ENCODE results near the gene IFNAR1. TPM values are rescaled to one million over a fixed set of nuclear protein-coding genes. Genes with fewer than 3 reads are reported as not detected.

Gene IFNAR1
- total RNA-seq, 1 donor from 2014 or later: 20.4 TPM

GRCh38 chr21:33392284-33392985, 67.7 kb downstream of the IFNAR1 start:
- H3K4me1 ChIP-seq: peaks cover 9% of the 10 kb centered on the region
- H3K36me3 ChIP-seq: no peaks in the 10 kb centered on the region
- intact Hi-C loops (cut with DNase I): no loop called here
- no peak overlapping the region for H3K27ac ChIP-seq
- TF ChIP-seq CTCF (IDR thresholded peaks at IDR 0.05) (no peak), POLR2A (IDR thresholded peaks at IDR 0.05) (no peak), POLR2AphosphoS5 (IDR thresholded peaks at IDR 0.05; ENCODE audit: insufficient read depth in 1 of 2, low read depth in 1 of 2) (no peak)
- H3K27me3 ChIP-seq: no peaks in the 10 kb centered on the region
- H3K4me3 ChIP-seq: no peak overlapping the region
- DNase-seq (ENCODE audit: extremely low spot score in 2 of 2): no peak
- H3K9me3 ChIP-seq: no peaks in the 10 kb centered on the region

DNA sequence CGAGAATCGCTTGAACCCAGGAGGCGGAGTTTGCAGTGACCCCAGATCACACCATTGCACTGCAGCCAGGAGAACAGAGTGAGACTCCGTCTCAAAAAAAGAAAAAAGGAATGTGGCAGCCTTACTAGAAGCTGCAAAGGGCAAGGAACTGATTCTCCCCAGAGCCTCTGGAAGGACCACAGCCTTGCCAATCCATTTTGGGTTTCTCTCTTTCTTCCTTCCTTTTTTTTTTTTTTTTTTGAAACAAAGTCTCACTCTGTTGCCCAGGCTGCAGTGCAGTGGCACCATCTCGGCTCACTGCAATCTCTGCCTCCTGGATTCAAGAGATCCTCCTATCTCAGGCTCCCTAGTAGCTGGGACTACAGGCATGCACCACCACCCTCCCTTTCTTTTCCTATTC, 68.6 kb downstream of the IFNAR1 start:
- no peak for DNase-seq (ENCODE audit: extremely low spot score in 2 of 2)
- no peaks in the 10 kb centered on the region for H3K36me3 ChIP-seq
- no peak overlapping the region for H3K4me3 ChIP-seq
- intact Hi-C loops (cut with DNase I): no loop called here
- no peak overlapping the region for H3K27ac ChIP-seq
- no peaks in the 10 kb centered on the region for H3K9me3 ChIP-seq
- H3K27me3 ChIP-seq: no peaks in the 10 kb centered on the region
- no peak for TF ChIP-seq POLR2A (IDR thresholded peaks at IDR 0.05)
- peaks cover 9% of the 10 kb centered on the region for H3K4me1 ChIP-seq

- intact Hi-C loops (cut with DNase I): no loop called here
- no peaks in the 10 kb centered on the region for H3K9me3 ChIP-seq
- no peak overlapping the region for H3K4me3 ChIP-seq
- H3K27me3 ChIP-seq: no peaks in the 10 kb centered on the region
- peaks cover 9% of the 10 kb centered on the region for H3K4me1 ChIP-seq
- no peaks in the 10 kb centered on the region for H3K36me3 ChIP-seq
- TF ChIP-seq POLR2AphosphoS5 (IDR thresholded peaks at IDR 0.05; ENCODE audit: insufficient read depth in 1 of 2, low read depth in 1 of 2): no peak
- no peak for TF ChIP-seq CTCF (IDR thresholded peaks at IDR 0.05)
- TF ChIP-seq POLR2A (IDR thresholded peaks at IDR 0.05): no peak
- no peak overlapping the region for H3K27ac ChIP-seq
- DNase-seq (ENCODE audit: extremely low spot score in 2 of 2): no peak
These were observed 69.5 kb downstream of the IFNAR1 start for GRCh38 chr21:33394260-33394659.

GRCh38 chr21:33395891-33396331, 71.1 kb downstream of the IFNAR1 start:
- TF ChIP-seq POLR2A (IDR thresholded peaks at IDR 0.05): no peak
- TF ChIP-seq POLR2AphosphoS5 (IDR thresholded peaks at IDR 0.05; ENCODE audit: insufficient read depth in 1 of 2, low read depth in 1 of 2): no peak
- TF ChIP-seq CTCF (IDR thresholded peaks at IDR 0.05): no peak
- Histone ChIP-seq H3K27ac (no peak overlapping the region), H3K36me3 (no peaks in the 10 kb centered on the region), H3K4me3 (no peak overlapping the region), H3K9me3 (no peaks in the 10 kb centered on the region), H3K4me1 (peaks cover 9% of the 10 kb centered on the region), H3K27me3 (no peaks in the 10 kb centered on the region)
- DNase-seq (ENCODE audit: extremely low spot score in 2 of 2): no peak
- intact Hi-C loops (cut with DNase I): no loop called here

DNA sequence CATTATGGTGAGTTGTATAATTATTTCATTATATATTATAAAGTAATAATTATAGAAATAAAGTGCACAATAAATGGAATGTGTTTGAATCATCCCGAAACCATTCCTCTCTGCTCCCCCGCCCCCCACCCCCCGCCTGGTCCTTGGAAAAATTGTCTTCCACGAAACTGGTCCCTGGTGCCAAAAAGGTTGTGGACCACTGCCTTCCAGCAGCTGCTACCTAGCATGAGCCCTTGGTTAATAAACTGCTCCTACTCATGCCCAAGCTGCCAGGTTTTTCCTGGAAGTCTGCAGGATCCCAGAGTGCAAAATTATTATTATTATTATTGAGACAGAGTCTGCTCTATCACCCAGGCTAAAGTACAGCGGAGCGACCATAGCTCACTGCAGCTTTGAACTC, 71.7 kb downstream of the IFNAR1 start:
- Histone ChIP-seq H3K36me3 (no peaks in the 10 kb centered on the region), H3K4me3 (no peak overlapping the region), H3K27me3 (no peaks in the 10 kb centered on the region), H3K27ac (no peak overlapping the region), H3K4me1 (peaks cover 9% of the 10 kb centered on the region), H3K9me3 (no peaks in the 10 kb centered on the region)
- intact Hi-C loops (cut with DNase I): no loop called here
- no peak for DNase-seq (ENCODE audit: extremely low spot score in 2 of 2)
- TF ChIP-seq CTCF (IDR thresholded peaks at IDR 0.05): no peak
